Ishikawa (cell line): ENCODE data around the gene CDX1.

Experiments
- EP300 ChIP-seq: IDR thresholded peaks from 2 replicates; pipeline ENCODE4 v1.6.1; 2012; ENCODE audit warnings: borderline replicate concordance
- RAD21 ChIP-seq: IDR thresholded peaks from 2 replicates; pipeline ENCODE4 v1.6.1; 2012; ENCODE audit warnings: low read depth

GRCh38 chr5:150162142-150162513, 4.5 kb upstream of the CDX1 start:
- TF ChIP-seq RAD21 (no peak), EP300 (no peak)
